LNCAP (cell line): ENCODE data around the gene SYPL1.

ENCODE experiments used
- TF ChIP-seq, protein P1 (sequence below): fragments of 450-650 bp; IDR thresholded peaks from 2 replicates; pipeline ENCODE4 v1.5.1; 2017; ENCODE audit warnings: mild to moderate bottlenecking

SYPL1 gene

DNA sequence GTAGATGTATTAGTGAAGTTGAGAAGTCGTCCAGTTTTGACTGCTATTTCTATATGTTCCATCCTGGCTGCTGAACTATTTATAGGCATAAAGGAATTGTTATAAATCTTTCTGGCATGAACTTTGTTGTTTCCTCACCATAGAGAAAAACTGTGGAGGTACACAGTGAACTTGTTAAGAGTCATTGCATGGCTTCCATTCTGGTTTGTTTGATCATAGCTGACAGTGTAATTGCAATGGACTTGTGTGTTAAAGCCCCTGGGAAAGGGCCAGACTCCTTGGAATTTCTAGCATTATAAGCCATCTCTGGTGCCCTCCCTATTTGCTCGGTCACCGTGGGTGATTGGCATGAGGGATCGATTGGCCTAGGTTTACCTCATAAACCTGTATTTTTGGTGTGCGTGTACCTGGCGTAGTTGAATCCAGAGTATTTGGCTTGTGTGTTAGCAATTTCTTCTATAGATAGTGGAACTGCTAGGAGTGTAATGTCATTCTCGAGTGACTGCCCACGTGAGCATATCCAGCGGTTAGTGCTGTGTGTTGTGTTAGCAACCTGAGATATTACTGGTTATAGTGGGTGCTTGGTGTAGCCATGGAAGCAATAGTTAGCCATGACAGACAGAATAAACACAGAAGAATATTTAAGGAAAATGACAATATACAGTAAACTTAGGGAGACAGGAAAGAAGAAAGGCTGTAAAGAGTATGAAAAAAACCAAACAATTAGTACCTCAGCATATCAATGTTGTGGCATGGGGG, 5.9 kb upstream of the SYPL1 start:
- TF ChIP-seq, protein P1, sequence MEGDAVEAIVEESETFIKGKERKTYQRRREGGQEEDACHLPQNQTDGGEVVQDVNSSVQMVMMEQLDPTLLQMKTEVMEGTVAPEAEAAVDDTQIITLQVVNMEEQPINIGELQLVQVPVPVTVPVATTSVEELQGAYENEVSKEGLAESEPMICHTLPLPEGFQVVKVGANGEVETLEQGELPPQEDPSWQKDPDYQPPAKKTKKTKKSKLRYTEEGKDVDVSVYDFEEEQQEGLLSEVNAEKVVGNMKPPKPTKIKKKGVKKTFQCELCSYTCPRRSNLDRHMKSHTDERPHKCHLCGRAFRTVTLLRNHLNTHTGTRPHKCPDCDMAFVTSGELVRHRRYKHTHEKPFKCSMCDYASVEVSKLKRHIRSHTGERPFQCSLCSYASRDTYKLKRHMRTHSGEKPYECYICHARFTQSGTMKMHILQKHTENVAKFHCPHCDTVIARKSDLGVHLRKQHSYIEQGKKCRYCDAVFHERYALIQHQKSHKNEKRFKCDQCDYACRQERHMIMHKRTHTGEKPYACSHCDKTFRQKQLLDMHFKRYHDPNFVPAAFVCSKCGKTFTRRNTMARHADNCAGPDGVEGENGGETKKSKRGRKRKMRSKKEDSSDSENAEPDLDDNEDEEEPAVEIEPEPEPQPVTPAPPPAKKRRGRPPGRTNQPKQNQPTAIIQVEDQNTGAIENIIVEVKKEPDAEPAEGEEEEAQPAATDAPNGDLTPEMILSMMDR, result no peak

DNA sequence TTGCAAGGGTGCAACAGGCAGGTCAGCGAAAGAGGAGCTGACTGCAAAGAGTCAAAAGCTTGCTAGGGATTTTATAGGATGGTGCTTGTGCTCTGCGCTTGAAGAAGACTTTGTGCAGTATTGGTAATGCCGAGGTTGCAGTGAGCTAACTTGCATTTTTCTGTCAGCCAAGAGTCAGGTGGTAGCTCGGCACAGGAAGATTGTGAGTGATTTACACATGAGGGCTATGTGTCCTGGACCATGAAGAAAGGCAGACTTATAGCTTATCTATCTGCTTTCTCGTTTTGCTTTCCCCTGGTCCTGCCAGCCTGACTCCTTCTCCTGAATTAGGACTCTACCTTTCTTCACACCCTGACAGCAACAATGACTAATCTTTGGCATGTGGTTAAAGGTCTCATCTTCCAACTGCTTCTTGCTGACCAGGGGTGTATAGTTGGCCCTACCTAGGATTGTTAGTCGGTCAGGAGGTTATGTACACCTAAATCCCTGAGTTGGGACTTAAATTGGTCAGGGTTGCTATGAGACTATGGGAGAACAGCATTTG, 4.1 kb upstream of the SYPL1 start:
- TF ChIP-seq, protein P1, result no peak

DNA sequence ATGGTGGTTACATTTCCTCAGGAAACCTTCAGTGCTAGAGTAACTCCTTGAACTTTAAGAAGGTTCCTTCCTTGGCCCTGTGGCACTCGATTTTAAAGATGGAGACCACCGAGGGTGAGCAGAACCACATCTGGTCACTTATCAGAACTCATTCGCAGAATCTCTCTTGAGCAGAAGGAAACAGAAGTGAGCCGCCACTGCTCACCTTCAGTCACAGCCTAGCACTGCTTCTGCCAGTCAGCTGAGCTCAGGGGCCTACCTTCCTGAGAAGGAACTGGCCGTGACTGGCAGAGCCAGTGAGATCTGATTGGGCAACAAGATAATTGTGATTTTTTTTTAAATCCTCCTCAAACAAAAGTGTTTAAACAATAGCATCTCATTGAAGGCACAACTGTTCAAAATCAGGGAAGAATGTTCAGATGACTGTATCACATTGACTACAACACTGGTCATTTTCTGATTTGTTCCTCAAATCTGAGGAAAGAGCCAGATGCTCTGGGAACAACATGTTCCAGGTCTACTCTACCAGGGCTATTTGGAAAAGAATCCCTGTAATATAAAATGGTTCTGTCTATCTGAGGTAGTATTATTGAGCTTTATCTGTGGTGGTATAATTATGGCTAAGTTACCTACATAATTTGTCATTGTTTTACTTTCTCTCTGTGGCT, 2.7 kb upstream of the SYPL1 start:
- TF ChIP-seq, protein P1, result no peak

DNA sequence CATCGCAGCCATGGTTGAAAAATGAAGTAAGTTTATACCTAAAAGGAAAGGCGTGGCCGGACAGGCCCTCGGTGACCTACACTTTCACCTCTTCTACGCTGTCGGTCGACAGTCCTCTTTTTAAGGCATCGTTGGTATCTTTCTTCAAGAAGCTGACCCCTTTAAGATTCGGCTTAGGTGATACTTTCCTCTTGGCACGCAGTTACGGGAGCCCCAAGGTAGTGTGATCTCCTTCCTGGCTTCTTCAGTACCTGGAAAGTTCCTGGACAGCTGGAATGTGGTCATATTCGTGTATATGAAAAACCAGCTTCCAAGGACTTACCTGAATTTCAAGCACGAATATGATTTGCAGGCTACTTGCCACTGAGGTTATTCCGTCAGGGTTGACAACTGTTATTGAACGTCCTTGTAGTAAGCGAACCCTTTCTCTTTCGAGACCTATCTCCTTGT, 885 bp upstream of the SYPL1 start:
- TF ChIP-seq, protein P1, result no peak

DNA sequence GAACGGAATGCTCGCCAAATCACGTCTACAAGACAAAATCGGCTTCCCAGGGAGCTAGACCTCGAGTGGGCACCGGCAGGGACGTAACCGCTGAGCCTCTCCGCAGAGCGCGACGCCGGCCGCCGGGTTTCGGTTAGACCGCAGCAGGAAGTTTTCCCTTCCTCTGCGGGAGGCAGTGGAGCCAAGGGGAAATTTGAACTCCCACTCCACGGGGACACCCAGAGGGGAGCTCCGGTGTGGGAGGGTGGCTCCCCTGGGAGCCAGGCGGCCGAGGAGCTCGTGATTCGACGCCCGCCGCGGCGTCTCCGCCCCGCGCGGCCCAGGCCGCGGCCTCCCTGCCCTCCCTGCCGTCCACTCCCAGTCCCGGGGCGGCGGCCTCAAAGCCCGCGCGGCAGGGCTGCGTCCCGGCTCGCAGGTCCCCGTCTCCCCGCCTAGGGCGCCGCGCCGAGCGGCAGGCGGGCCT, 426 bp downstream of the SYPL1 start:
- TF ChIP-seq, protein P1, result no peak

DNA sequence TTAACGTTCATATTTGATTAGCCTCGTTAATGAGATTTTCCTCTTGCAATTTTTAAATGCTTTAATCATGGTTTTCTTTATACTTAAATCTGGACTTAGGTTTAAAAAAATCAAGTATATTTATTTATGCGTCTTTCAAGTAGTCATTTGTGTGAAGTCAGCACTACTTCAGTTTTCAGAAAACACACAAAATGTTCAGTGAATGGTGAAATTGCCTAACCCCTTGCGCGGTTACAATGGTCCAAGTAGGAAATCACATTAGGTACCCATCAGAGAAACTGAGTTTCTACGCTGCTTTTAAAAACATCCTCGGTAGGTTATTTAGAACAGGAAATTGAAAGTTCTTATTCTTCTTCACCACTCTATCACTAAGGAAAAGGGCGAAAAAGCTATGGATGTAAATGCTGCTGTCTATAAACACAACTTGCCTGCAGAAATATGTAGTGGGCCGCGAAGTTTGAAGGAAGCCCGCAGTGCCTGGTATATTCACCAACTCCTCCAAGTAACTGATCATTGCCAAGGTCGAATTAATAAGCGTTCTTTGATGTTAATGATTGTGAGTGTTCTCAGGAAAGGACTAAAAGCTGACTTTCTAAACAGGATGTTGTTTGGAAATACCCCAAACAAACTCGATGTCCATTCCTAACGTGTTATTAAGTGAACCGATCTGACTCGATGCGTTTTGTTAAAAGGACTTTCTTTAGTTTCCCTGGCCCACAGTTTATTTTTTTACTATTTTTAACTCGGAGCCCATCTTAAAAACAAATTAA, 1.0 kb downstream of the SYPL1 start:
- TF ChIP-seq, protein P1, result no peak

DNA sequence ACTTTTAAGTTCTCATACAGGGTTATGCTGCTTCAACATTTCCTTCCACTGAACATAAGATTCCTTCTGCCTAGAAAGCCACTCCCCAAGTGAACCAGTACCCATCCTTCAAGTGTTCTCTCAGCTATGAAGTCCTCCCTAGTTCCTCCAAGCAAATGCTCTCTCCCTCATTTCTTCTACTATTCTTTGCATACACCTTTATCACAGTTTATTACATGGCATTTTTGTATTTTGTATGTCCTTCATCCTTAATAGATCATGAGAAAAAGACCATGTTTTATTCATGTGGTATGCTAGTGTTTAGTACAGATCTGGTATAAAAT, 1.9 kb downstream of the SYPL1 start:
- TF ChIP-seq, protein P1, result no peak
